ELR (cell line): ENCODE measurements around the gene SPDYE2.
"Not testable (repeated sequence)": the region's sequence is repeated elsewhere in the genome, so short reads cannot be mapped to it uniquely, and the experiment has no call there.

Experiments
- DNase-seq: peaks from one replicate; pipeline ENCODE4 v3.0.0-alpha.2; 2015; ENCODE audit warnings: low read depth

The SPDYE2 gene, protein sequence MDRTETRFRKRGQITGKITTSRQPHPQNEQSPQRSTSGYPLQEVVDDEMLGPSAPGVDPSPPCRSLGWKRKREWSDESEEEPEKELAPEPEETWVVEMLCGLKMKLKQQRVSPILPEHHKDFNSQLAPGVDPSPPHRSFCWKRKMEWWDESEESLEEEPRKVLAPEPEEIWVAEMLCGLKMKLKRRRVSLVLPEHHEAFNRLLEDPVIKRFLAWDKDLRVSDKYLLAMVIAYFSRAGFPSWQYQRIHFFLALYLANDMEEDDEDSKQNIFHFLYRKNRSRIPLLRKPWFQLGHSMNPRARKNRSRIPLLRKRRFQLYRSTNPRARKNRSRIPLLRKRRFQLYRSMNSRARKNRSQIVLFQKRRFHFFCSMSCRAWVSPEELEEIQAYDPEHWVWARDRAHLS

DNA sequence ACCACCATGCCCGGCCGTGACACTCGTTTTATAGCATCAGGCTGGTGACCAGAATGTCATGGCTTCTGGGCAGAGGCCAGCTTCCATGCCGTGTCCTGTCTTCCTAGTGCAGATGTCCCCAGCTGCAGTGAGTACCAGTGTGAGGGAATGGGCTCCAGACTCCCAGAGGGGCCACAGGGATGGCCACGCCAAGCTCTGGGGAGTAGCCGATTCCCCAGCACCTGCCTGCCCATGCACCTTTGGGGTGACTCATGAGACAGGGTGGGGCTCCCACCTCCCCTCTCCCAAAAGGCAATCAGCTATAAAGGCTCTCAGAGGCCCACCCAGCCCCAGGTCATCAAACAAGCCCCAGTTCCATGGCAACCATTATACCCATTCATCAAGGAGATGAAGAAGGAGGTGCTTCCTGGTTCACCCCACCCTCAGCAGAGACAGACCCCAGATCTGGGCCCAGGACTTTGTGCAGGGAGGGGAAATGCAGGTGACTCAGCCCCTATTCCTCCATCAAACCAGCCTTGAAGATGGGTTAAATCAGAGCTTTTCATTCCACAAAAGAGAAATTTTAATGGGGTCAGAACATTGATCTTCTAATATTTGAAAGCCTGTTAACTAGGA lies at the start of gene SPDYE2:
Gene SPDYE2 (plus strand): TSS at position 419 of the 615 bp plus-strand sequence. CDS start 2,030 bp downstream, outside the sequence.
- DNase-seq, result not testable (repeated sequence)

DNA sequence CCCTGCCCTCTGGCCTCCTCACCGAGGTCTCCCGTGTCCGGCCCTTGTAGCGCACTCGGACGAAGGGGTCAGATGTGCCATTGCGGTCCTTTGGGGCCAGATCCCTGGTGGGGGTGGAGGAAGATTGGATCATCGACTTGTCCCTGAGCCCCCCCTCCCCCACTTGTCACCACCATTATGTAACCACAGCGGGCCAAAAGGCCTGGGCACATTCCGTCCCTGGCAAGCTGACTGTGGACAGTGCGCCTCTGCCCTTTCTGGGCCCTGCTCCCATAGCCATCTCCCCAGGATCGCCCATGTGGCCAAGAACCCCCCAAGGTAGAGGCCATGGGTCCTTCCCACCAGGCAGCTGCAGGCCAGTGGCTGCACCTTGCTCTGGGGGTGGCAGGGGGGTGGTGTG lies 47.9 kb upstream of the SPDYE2 start:
- DNase-seq, result not testable (repeated sequence)

- not testable (repeated sequence) for DNase-seq
These were observed 45.5 kb upstream of the SPDYE2 start for GRCh38 chr7:102505298-102506185.

DNA sequence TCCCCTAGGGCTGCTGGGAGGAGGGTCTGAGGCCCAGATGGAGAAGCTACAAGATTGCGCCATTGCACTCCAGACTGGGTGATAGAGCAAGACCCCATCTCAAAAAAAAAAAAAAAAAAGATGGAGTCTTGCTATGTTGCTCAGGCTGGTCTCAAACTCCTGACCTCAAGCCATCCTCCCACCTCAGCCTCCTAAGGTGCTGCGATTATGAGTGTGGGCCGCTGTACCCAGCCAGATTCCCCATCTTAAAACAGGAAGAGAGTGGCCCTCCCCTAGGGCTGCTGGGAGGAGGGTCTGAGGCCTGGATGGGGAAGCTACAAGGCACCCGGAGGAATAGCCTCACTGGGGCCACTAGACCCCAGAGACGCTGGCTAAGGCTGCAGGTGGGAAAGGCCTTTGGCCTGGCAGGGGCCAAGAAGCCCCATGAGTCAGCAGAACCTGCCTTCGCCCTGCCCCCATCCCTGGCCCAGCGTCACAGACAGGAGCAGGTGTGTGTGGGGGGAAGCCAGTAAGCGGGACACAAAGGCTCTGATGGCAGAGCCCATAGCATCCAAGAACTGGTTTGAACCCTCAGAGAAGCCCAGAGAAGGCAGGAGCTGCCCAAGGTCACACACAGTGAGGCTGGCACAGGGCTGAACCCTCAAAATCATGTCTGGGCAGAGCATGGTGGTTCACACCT lies 43.5 kb upstream of the SPDYE2 start:
- DNase-seq, result not testable (repeated sequence)

DNA sequence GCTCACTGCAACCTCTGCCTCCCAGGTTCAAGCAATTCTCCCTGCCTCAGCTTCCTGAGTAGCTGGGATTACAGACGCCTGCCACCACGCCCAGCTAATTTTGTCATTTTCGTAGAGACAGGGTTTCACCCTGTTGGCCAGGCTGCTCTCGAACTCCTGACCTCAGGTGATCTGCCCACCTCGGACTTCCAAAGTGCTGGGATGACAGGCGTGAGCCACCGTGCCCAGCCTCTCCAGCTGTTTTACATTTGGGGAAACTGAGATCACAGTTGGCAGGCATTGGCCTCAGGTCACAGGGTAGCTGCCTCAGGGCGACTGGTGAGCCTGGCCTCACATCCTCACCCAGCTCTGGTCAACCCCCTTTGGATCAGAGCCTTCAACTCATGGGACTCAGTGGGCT lies 40.5 kb upstream of the SPDYE2 start:
- DNase-seq, result not testable (repeated sequence)

DNA sequence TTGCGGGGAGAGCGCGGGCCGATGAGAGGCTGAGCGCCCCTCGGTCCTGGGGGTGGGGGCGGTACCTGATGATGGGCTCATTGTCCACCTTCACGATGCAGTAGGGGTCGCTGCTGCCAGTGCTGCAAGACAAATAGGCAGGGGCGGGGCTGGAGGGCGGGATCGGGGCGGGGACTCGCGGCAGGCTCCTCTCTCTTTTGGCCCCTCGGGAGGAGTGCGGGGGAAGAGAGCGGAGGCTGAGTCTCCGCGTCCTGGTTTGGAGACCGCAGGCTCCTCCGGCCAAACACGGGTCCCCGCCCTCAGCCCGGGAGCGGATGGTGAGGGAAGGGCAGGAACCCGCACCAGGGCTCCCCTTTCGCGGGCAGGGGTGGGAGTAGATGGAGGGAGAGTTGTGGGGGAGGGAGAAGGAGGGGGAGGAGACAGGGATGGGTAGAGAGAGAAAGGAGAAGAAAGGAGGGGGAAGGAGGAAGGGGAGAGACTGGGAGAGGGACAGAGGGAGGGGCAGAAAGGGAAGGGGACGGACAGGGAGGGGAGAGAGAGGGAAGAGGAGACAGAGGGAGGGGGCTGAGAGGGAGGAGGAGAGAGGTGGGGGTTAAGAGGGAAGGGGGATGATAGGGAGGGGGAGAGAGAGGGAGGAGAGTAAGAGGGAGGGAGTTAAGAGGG lies 39.0 kb upstream of the SPDYE2 start:
- not testable (repeated sequence) for DNase-seq

DNA sequence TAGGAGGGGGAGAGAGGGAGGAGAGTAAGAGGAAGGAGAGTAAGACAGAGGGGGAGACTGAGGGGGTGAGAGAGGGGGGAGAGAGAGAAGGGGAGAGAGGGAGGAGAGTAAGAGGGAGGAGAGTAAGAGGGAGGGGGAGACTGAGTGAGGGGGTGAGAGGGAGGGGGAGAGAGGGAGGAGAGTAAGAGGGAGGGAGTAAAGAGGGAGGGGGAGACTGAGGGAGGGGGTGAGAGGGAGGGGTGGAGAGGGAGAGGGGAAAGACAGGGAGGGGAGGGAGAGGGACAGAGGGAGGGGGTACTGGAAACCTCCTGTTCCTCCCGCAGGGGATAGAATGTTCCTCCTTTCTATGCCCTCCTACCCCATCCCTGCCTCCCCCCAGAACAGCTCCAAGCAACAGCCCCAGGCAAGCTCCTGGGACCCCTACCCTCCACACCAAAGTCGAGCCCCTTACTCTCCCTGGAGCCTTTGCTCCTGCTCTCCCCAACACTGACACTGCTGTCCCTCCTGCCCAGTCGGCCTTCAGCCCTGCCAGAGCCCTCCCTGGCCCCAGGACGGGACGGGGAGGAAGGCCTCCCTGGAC lies 38.3 kb upstream of the SPDYE2 start:
- peak; percentile 50 for DNase-seq

DNA sequence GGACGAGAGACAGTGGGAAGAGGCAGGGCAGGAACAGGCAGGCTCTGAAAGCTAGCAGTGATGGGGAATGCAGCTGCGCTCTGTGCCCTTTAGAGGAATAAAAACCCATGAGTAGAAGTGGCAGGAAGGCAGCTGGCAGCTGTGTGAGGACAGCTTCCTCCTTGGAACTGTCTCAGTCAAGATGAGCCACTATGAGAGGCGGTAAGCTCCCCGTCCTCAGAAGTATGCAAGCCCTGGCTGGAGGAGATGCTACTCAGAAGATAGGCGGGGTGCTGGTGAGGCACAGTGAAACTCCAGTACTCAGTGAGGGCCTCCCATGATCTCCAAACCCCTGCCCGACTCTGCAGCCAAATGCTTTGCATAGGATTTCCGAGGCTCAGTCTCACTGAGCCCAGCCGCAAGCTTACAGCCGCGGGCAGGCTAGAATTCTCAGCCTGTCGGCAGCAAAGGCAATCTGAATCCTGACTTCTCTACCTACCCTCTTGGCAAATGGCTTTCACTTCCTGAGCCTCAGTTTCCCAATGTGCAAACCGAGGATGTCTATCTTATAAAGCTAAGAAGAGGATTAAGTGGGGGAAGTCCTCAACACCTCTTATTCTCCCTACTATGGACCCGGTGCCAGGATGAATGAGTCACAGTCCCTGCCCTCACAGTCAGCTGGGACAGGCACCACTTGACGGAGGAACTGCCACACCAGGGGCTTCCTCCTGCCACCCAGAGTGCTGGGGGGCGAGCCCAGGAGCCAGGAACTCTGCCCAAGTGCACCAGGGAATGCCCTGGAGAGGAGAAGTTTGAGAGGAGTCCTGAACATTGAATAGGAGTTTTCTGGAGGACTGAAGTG lies 35.9 kb upstream of the SPDYE2 start:
- DNase-seq, result not testable (repeated sequence)

GRCh38 chr7:102515889-102516288 lies 35.1 kb upstream of the SPDYE2 start:
- DNase-seq, result not testable (repeated sequence)

GRCh38 chr7:102516951-102517350 lies 34.1 kb upstream of the SPDYE2 start:
- not testable (repeated sequence) for DNase-seq

GRCh38 chr7:102517550-102518147 lies 33.4 kb upstream of the SPDYE2 start, which contains the start of gene RASA4B:
Gene RASA4B (minus strand): TSS chr7:102517777. CDS start chr7:102517710, 67 bp downstream.
- peak; percentile 38 for DNase-seq

- DNase-seq, result not testable (repeated sequence)
These were observed 30.2 kb upstream of the SPDYE2 start for GRCh38 chr7:102520797-102521196.

DNA sequence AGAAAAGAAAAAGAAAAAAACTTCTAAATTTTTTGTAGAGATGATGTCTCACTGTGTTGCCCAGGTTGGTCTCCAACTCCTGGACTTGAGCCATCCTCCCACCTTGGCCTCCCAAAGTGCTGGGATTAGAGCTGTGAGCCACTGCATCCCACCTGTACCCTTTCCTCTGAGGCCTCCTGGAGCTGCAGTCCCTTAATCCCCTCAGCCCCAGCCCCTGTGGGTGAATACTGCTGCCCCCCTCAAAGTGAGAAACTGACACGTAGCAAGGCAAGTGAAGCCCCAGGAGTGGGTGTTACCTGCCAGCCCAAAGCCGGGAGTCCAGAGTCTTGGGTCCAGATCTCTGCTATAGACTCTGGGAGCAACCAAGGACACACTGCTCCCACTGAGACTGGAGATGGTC lies 26.2 kb upstream of the SPDYE2 start:
- not testable (repeated sequence) for DNase-seq

GRCh38 chr7:102527182-102527581 lies 23.8 kb upstream of the SPDYE2 start:
- not testable (repeated sequence) for DNase-seq

DNA sequence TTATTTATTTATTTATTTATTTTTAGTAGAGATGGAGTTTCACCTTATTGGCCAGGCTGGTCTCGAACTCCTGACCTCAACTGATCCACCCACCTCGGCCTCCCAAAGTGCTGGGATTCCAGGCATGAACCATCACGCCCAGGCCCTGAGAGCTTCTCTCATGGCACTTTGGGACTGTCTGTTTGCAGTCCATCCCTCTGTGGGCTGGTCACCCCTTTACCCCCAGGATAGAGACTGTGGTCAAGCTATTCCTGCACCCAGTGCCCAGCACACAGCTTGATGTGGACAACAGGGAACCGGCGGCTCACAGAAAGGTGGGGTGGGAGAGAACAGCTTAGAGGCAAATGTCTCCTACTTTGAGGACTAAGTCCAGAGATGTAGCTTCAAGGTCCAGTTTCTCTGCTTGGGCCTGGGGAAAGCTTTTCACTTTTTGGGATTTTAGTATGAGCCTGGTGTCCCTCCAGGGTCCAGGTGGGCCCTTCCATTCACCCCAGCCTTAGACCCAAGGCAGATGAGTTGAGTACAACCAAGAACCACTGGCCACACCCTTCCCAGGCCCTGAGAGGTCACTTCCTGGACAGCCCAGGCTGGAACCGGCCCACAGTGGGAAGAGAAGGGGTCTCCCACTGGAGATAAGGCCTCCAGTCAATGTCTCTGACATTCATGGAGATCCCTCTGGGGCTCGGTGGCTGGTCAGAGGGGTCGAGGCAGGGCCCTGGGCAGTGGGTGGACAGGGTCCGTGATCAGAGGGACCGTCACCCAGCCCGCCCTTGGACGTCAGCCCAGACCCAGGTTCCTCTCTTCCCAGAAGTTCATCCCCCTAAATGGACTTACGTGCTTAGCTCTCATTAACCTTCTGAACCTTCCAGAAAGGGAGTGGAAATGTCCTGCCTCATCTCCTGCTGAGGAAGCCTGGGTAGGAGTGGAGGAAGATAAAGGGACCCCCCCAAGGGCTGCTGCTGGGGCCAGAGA lies 22.9 kb upstream of the SPDYE2 start:
- DNase-seq, result not testable (repeated sequence)

GRCh38 chr7:102531583-102531982 lies 19.4 kb upstream of the SPDYE2 start:
- DNase-seq, result not testable (repeated sequence)

DNA sequence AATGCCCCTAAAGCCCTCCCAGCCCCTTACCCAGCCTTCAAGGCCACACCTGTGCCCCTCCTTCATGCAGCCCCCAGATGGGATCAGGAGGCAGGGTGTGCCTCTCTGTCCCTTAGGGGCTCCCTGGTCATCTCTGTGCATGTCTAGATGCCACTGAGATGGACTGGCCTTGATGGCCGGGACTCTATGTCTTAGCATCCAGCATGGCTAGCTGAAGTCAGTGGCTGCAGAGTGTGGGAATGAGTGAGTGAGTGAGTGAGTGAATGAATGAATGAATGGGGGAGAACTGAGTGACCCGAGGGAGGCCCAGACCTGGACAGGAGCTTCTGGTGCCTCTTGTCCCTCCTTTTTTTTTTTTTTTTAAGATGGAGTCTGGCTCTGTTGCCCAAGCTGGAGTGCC lies 18.9 kb upstream of the SPDYE2 start:
- DNase-seq, result not testable (repeated sequence)

GRCh38 chr7:102535062-102535615 lies 15.9 kb upstream of the SPDYE2 start:
- DNase-seq, result not testable (repeated sequence)
